WTC11 (cell line): ENCODE data around the gene GJA5. TPM values are rescaled to one million over a fixed set of nuclear protein-coding genes. Genes with fewer than 3 reads are reported as not detected.

Experiments used
- ATAC-seq: fragments of 200-7000 bp; cut with Tn5 transposase; 2 replicates; pipeline ENCODE4 v1.10.0; 2021; ENCODE audit warnings: mild to moderate bottlenecking, moderate library complexity
- CTCF ChIA-PET: fragments of 300-600 bp; sonication (Branson Sonifier 250); formaldehyde crosslinking; loops from one replicate; lab custom pipeline; 2021; ENCODE audit warnings: antibody characterized with exemption; lab: Charles Lee
- POLR2A ChIA-PET: fragments of 350-600 bp; sonication (Branson Sonifier 250); formaldehyde crosslinking; loops from one replicate; lab custom pipeline; 2021; ENCODE audit warnings: antibody characterized with exemption; lab: Charles Lee
- DNase-seq: peaks from one replicate; pipeline ENCODE4 v3.0.0; 2021; ENCODE audit warnings: low spot score
- H3K27ac Mint-ChIP-seq: 2 replicates; pipeline ENCODE4 v1.8.0; 2021; ENCODE audit warnings: mixed read lengths
- H3K27me3 Mint-ChIP-seq: 2 replicates; pipeline ENCODE4 v1.8.0; 2021; ENCODE audit warnings: low read depth, mild to moderate bottlenecking, moderate library complexity, mixed read lengths
- H3K36me3 Mint-ChIP-seq: 2 replicates; pipeline ENCODE4 v1.8.0; 2021; ENCODE audit warnings: mixed read lengths
- H3K4me1 Mint-ChIP-seq: 2 replicates; pipeline ENCODE4 v1.8.0; 2022; ENCODE audit warnings: mixed read lengths
- H3K4me3 Mint-ChIP-seq: 2 replicates; pipeline ENCODE4 v1.8.0; 2021; ENCODE audit warnings: mild to moderate bottlenecking, moderate library complexity, mixed read lengths
- H3K9me3 Mint-ChIP-seq: 2 replicates; pipeline ENCODE4 v1.8.0; 2021; ENCODE audit warnings: mixed read lengths
- ARID4B ChIP-seq: sonication (generic); formaldehyde crosslinking; IDR thresholded peaks from 2 replicates; pipeline ENCODE4 v1.8.0; 2023; ENCODE audit warnings: missing genetic modification reagents, mild to moderate bottlenecking, borderline replicate concordance
- CREM ChIP-seq: sonication (generic); formaldehyde crosslinking; IDR thresholded peaks from 2 replicates; pipeline ENCODE4 v1.8.1; 2022; ENCODE audit warnings: mild to moderate bottlenecking, missing genetic modification reagents, moderate library complexity
- ETV6 ChIP-seq: sonication (generic); formaldehyde crosslinking; IDR thresholded peaks from 2 replicates; pipeline ENCODE4 v1.8.1; 2022; ENCODE audit warnings: mild to moderate bottlenecking, missing genetic modification reagents
- OVOL2 ChIP-seq: fragments of 250-450 bp; sonication (Bioruptor Pico); IDR thresholded peaks from 2 replicates; pipeline ENCODE4 v1.9.0; 2021; ENCODE audit warnings: mild to moderate bottlenecking, borderline replicate concordance
- RORB ChIP-seq: fragments of 250-450 bp; sonication (Bioruptor Pico); IDR thresholded peaks from 2 replicates; pipeline ENCODE4 v1.9.0; 2021; ENCODE audit warnings: mild to moderate bottlenecking
- TEAD1 ChIP-seq: sonication (generic); formaldehyde crosslinking; IDR thresholded peaks from 2 replicates; pipeline ENCODE4 v1.8.0; 2022; ENCODE audit warnings: mild to moderate bottlenecking, missing genetic modification reagents
- ZNF232 ChIP-seq: sonication (generic); formaldehyde crosslinking; IDR thresholded peaks from 2 replicates; pipeline ENCODE4 v1.8.0; 2022; ENCODE audit warnings: mild to moderate bottlenecking, missing genetic modification reagents
- ZNF425 ChIP-seq: fragments of 250-450 bp; sonication (Bioruptor Pico); conservative IDR thresholded peaks from 2 replicates; pipeline ENCODE4 v1.9.0; 2021; ENCODE audit warnings: mild to moderate bottlenecking
- total RNA-seq: library from RNA; stranded (reverse); gene quantifications from 3 replicates; pipeline ENCODE4 v1.2.3, GENCODE V29; 2021
- TF ChIP-seq, protein P1 (sequence below): sonication (generic); formaldehyde crosslinking; IDR thresholded peaks from 2 replicates; pipeline ENCODE4 v1.8.1; 2022; ENCODE audit warnings: missing genetic modification reagents, borderline replicate concordance
- TF ChIP-seq, protein P2 (sequence below): sonication (generic); formaldehyde crosslinking; IDR thresholded peaks from 2 replicates; pipeline ENCODE4 v1.8.0; 2022; ENCODE audit warnings: mild to moderate bottlenecking, missing genetic modification reagents
- TF ChIP-seq, protein P3 (sequence below): sonication (generic); formaldehyde crosslinking; IDR thresholded peaks from 2 replicates; pipeline ENCODE4 v1.8.1; 2022; ENCODE audit warnings: low read depth, missing genetic modification reagents, borderline replicate concordance

GJA5 gene
- total RNA-seq, 1 experiment from 2014 or later, result 2.2 TPM

DNA sequence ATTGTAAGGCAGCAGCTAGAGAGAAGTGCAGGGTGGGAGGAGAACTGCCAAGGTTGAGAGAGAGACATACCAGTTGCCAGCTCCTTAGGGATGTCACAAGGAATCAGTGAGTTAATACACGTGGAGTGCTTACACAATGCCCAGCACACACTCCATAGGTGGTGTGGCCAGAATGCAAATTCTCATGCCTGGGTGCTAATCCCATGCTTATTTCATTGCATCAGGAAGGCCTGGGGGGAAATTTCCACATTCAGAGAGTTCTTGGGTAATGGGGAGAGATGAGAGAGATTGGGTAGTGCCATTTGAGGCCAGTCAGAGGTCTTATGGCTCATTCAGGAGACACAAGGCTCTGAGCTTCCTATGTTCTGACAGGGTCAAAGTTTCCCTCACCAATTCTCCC is 38.7 kb downstream of the GJA5 start:
- H3K27ac Mint-ChIP-seq, result no peak overlapping the region
- peaks cover 30% of the 10 kb centered on the region for H3K4me1 Mint-ChIP-seq
- H3K4me3 Mint-ChIP-seq, result no peak overlapping the region
- DNase-seq (no peak), ATAC-seq (no peak)
- peaks cover 3% of the 10 kb centered on the region for H3K36me3 Mint-ChIP-seq
- no peaks in the 10 kb centered on the region for H3K27me3 Mint-ChIP-seq
- POLR2A ChIA-PET, result no interaction called here
- peaks cover 7% of the 10 kb centered on the region for H3K9me3 Mint-ChIP-seq
- TF ChIP-seq ZNF425 (CRISPR knock-in tag), result no peak
- no peak for TF ChIP-seq TEAD1 (CRISPR knock-in tag)
- TF ChIP-seq ARID4B (CRISPR knock-in tag), result no peak
- TF ChIP-seq, protein P1, sequence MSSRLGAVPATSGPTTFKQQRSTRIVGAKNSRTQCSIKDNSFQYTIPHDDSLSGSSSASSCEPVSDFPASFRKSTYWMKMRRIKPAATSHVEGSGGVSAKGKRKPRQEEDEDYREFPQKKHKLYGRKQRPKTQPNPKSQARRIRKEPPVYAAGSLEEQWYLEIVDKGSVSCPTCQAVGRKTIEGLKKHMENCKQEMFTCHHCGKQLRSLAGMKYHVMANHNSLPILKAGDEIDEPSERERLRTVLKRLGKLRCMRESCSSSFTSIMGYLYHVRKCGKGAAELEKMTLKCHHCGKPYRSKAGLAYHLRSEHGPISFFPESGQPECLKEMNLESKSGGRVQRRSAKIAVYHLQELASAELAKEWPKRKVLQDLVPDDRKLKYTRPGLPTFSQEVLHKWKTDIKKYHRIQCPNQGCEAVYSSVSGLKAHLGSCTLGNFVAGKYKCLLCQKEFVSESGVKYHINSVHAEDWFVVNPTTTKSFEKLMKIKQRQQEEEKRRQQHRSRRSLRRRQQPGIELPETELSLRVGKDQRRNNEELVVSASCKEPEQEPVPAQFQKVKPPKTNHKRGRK, result no peak
- CTCF ChIA-PET, result interaction anchor here (0.6 to 8.3 kb wide), 3 partner anchors 51 to 170 kb away, joined by 3 to 143 read pairs (median 4); partner anchors contain the start of gene ACP6

DNA sequence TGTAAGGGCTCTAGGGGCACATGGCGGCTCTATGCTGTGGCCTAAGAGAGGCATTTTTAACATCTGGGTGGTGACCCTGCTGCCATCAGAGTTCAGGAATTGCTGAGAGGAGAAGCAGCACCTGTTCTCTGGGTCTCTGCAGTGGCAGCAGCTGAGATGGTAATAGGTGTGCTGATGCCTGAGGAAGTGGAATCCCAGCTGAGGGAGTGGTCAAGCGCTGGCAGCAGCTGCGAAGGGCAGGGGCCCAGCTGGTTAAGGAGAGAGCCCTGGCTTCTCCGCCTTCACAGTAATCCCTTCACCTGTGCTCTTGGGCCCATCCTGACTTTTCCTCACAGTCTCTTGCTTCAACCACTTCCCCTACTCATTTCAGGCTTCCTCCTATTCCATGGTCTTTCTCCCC is 39.8 kb downstream of the GJA5 start:
- no peak for TF ChIP-seq ZNF232 (CRISPR knock-in tag)
- TF ChIP-seq, protein P2, sequence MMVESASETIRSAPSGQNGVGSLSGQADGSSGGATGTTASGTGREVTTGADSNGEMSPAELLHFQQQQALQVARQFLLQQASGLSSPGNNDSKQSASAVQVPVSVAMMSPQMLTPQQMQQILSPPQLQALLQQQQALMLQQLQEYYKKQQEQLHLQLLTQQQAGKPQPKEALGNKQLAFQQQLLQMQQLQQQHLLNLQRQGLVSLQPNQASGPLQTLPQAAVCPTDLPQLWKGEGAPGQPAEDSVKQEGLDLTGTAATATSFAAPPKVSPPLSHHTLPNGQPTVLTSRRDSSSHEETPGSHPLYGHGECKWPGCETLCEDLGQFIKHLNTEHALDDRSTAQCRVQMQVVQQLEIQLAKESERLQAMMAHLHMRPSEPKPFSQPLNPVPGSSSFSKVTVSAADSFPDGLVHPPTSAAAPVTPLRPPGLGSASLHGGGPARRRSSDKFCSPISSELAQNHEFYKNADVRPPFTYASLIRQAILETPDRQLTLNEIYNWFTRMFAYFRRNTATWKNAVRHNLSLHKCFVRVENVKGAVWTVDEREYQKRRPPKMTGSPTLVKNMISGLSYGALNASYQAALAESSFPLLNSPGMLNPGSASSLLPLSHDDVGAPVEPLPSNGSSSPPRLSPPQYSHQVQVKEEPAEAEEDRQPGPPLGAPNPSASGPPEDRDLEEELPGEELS (CRISPR knock-in tag), result no peak
- TF ChIP-seq OVOL2, result no peak
- TF ChIP-seq RORB, result no peak
- TF ChIP-seq, protein P1, result no peak
- TF ChIP-seq ETV6, result no peak
- TF ChIP-seq CREM (CRISPR knock-in tag), result no peak
- TF ChIP-seq, protein P3, sequence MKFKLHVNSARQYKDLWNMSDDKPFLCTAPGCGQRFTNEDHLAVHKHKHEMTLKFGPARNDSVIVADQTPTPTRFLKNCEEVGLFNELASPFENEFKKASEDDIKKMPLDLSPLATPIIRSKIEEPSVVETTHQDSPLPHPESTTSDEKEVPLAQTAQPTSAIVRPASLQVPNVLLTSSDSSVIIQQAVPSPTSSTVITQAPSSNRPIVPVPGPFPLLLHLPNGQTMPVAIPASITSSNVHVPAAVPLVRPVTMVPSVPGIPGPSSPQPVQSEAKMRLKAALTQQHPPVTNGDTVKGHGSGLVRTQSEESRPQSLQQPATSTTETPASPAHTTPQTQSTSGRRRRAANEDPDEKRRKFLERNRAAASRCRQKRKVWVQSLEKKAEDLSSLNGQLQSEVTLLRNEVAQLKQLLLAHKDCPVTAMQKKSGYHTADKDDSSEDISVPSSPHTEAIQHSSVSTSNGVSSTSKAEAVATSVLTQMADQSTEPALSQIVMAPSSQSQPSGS (CRISPR knock-in tag), result no peak
- Mint-ChIP-seq H3K36me3 (peaks cover 3% of the 10 kb centered on the region), H3K27me3 (no peaks in the 10 kb centered on the region), H3K4me1 (peaks cover 21% of the 10 kb centered on the region), H3K4me3 (no peak overlapping the region), H3K9me3 (peaks cover 7% of the 10 kb centered on the region), H3K27ac (no peak overlapping the region)
- no peak for ATAC-seq
- POLR2A ChIA-PET, result no interaction called here
- CTCF ChIA-PET, result interaction anchor here (0.6 to 8.3 kb wide), 3 partner anchors 50 to 171 kb away, joined by 3 to 143 read pairs (median 3); partner anchors contain the start of gene ACP6
- DNase-seq, result no peak
